Prostate gland (tissue), 2 donors: ENCODE measurements around the gene NCAM2. TPM values are rescaled to one million over a fixed set of nuclear protein-coding genes. Genes with fewer than 3 reads are reported as not detected.

Source experiments
- DNase-seq: peaks from one replicate; pipeline ENCODE4 v3.0.0-alpha.2; 2019; ENCODE audit warnings: low spot score
- H3K27ac ChIP-seq, 2 donors: fragments of 200-600 bp; sonication (generic); 2 replicates each; pipeline ENCODE4 v1.5.1; 2017 to 2019
- H3K27me3 ChIP-seq: fragments of 200-600 bp; sonication (generic); replicated peaks from 2 replicates; pipeline ENCODE4 v1.5.1; 2019; ENCODE audit not compliant: insufficient read depth
- H3K36me3 ChIP-seq, 2 donors: fragments of 200-600 bp; sonication (generic); 1 replicate in 1 of 2; 2 replicates in 1 of 2; pipeline versions ENCODE4 v1.5.1 to v1.8.1; 2017 to 2019
- H3K4me1 ChIP-seq: fragments of 200-600 bp; sonication (generic); replicated peaks from 2 replicates; pipeline ENCODE4 v1.5.1; 2019
- H3K4me3 ChIP-seq, 2 donors: fragments of 200-600 bp; sonication (generic); 2 replicates each; pipeline ENCODE4 v1.5.1; 2017 to 2019
- H3K9me3 ChIP-seq: fragments of 200-600 bp; sonication (generic); 2 replicates; pipeline ENCODE4 v1.5.1; 2017
- POLR2A ChIP-seq: fragments of 450-650 bp; IDR thresholded peaks from one replicate; pipeline ENCODE4 v1.6.1; 2016; ENCODE audit warnings: antibody characterized with exemption, mild to moderate bottlenecking
- POLR2AphosphoS5 ChIP-seq: sonication (generic); formaldehyde crosslinking; IDR thresholded peaks from one replicate; pipeline ENCODE4 v1.6.1; 2017; ENCODE audit warnings: antibody characterized with exemption
- WGBS: methylation state at CpG from one replicate; pipeline ENCODE4 v1.1.5; 2018; 5-methylcytosine and 5-hydroxymethylcytosine counted together
- intact Hi-C: fragments of 100-400 bp; cut with DNase I; formaldehyde crosslinking; loops from one replicate; pipeline ENCODE4 v1.14.2; 2022
- total RNA-seq, 2 donors: library from RNA; depleted of rRNA; stranded (reverse); fragments of >200 nt; gene quantifications; one replicate each; pipeline ENCODE4 v1.1.0, GENCODE V29; 2016
- TF ChIP-seq, protein P1 (sequence below), 4 experiments: fragments of 200-600 bp in 2 of 4; fragments of 450-650 bp in 2 of 4; sonication (generic) in 2 of 4; IDR thresholded peaks; 1 replicate in 3 of 4; 2 replicates in 1 of 4; pipeline ENCODE4 v1.5.1; 2016 to 2019; ENCODE audit warnings: antibody characterized with exemption in 4 of 4, mild to moderate bottlenecking in 2 of 4, moderate library complexity in 2 of 4

The NCAM2 gene
- total RNA-seq, 2 donors from 2014 or later = 1.1 to 21.9 TPM

DNA sequence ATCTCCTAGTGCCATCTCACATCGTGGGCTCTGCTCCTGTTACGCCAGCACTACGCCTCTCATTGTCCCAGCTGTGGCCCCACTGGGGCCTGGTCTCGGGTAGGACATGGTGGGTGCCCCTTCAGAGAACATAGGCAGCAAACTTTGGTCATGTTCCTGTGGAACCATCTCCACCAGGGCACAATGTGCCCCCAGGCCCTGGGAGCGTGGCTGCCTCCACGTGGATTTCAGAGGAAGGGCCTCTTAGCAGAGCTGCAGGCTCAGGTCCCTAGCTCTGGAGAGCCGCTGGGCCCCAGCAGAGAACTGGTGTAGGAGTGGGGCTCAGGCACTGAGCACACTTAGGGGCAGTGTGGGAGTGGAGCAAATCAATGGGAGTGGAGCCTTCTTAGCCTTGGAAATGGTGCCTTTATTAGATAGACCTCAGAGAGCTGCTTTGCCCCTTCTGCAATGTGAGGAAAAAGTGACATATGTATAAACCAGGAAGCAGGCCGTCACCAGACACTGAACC is 460.0 kb downstream of the NCAM2 start:
- no peak for DNase-seq
- no peaks in the 10 kb centered on the region for H3K36me3 ChIP-seq
- WGBS = 86% methylated on average over 8 of the region's 8 CpGs
- H3K4me3 ChIP-seq = no peak overlapping the region
- intact Hi-C loops = no loop called here
- H3K4me1 ChIP-seq = no peaks in the 10 kb centered on the region
- H3K27ac ChIP-seq = no peak overlapping the region
- H3K27me3 ChIP-seq = no peaks in the 10 kb centered on the region
- H3K9me3 ChIP-seq = no peaks in the 10 kb centered on the region
- TF ChIP-seq POLR2A (no peak), POLR2AphosphoS5 (no peak)
- TF ChIP-seq, protein P1, sequence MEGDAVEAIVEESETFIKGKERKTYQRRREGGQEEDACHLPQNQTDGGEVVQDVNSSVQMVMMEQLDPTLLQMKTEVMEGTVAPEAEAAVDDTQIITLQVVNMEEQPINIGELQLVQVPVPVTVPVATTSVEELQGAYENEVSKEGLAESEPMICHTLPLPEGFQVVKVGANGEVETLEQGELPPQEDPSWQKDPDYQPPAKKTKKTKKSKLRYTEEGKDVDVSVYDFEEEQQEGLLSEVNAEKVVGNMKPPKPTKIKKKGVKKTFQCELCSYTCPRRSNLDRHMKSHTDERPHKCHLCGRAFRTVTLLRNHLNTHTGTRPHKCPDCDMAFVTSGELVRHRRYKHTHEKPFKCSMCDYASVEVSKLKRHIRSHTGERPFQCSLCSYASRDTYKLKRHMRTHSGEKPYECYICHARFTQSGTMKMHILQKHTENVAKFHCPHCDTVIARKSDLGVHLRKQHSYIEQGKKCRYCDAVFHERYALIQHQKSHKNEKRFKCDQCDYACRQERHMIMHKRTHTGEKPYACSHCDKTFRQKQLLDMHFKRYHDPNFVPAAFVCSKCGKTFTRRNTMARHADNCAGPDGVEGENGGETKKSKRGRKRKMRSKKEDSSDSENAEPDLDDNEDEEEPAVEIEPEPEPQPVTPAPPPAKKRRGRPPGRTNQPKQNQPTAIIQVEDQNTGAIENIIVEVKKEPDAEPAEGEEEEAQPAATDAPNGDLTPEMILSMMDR (IDR thresholded peaks at IDR 0.05) = no peak

DNA sequence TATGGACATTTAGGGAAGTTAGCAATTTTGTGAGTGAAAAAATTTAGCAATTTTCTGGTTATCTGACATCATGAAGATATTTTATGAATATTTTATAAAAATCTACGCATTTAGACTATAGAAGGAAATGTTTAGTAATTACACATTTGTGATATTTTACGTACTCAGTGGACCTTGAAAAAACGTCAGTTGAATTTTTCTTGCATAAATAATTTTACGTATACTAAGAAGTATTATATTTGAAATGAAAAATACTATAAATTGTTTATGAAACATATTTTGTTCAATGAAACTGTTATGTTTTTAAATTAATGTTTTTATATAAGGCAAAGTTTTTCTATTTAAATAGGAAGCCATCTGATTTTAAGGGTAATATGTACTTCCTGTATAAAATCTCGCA is 462.8 kb downstream of the NCAM2 start:
- intact Hi-C loops = no loop called here
- no peak overlapping the region for H3K4me3 ChIP-seq
- no peak for DNase-seq
- no peak overlapping the region for H3K27ac ChIP-seq
- no peaks in the 10 kb centered on the region for H3K9me3 ChIP-seq
- H3K27me3 ChIP-seq = no peaks in the 10 kb centered on the region
- H3K36me3 ChIP-seq = no peaks in the 10 kb centered on the region
- H3K4me1 ChIP-seq = no peaks in the 10 kb centered on the region
- TF ChIP-seq, protein P1 (IDR thresholded peaks at IDR 0.05) = no peak
- TF ChIP-seq POLR2AphosphoS5 = no peak
- TF ChIP-seq POLR2A = no peak
- WGBS = 89% methylated on average over 5 of the region's 5 CpGs

DNA sequence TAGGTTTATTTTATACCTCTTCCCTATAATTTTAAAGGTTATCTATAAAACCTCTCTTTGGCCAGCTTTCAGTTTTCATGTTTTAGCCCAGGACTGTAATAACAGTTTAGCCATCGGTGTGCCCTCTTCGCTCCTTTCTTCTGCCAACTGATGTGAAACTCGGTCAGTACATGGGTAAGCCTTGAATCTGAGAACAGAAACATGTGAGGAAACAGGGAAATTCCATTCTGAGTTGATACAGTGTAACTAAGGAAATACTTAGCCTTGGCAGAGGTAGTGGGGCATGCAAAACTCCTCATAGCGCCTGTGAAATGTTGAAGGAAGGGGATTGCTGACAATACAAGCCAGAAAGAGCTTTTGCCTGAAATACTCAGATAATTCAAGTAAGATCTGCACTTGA is 465.2 kb downstream of the NCAM2 start:
- intact Hi-C loops = no loop called here
- Histone ChIP-seq H3K4me1 (no peaks in the 10 kb centered on the region), H3K27me3 (no peaks in the 10 kb centered on the region), H3K4me3 (no peak overlapping the region), H3K9me3 (no peaks in the 10 kb centered on the region), H3K27ac (no peak overlapping the region), H3K36me3 (no peaks in the 10 kb centered on the region)
- WGBS = 44% methylated on average over 4 of the region's 4 CpGs
- DNase-seq = no peak
- TF ChIP-seq POLR2AphosphoS5 = no peak
- no peak for TF ChIP-seq POLR2A
- TF ChIP-seq, protein P1 (IDR thresholded peaks at IDR 0.05) = no peak

DNA sequence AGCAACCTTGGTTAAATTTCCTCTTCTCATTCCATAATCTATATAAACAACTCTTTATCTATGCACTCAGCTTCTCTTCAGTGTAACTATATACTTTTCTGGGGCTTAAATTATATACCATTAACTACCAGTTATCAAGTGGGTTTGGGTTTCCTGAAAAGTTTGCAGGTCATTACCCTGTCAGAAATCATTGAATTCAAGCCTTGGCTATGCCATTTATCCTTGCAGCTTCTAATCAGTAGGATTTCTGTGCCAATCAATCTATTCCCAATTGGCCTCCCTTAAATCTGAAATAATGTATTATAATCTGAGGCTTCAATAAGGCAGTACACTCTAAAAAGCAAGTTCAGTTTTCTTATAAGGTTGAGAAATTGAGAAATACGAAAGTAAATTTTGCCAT is 466.5 kb downstream of the NCAM2 start:
- WGBS = 88% methylated on average over 1 of the region's 1 CpG

DNA sequence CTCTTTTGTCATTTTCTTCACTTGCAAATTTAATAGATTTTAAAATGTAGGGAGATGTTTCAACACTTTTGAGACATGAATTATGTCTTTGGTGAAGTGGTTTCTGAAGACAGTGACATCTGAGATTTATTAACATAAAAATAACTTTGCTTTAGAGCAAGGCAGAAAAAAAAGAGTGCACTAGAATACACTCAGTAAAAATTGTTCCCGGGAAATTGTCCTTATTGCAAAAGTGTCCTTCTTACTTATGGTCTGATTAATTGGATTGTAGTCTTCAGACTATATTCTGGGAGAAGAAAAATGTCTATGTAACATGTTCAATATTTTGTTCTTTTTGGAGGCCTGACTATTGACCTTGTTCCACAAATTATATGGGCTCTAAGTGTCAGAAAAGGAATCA is 468.5 kb downstream of the NCAM2 start:
- 82% methylated on average over 1 of the region's 1 CpG for WGBS
- no peaks in the 10 kb centered on the region for H3K9me3 ChIP-seq
- TF ChIP-seq POLR2AphosphoS5 = no peak
- TF ChIP-seq POLR2A = no peak
- TF ChIP-seq, protein P1 (IDR thresholded peaks at IDR 0.05) = no peak
- H3K4me1 ChIP-seq = no peaks in the 10 kb centered on the region
- DNase-seq = no peak
- H3K27me3 ChIP-seq = no peaks in the 10 kb centered on the region
- intact Hi-C loops = no loop called here
- no peaks in the 10 kb centered on the region for H3K36me3 ChIP-seq
- H3K27ac ChIP-seq = no peak overlapping the region
- no peak overlapping the region for H3K4me3 ChIP-seq

More for the DNA sequence above, 466.5 kb downstream of the NCAM2 start:
- intact Hi-C loops = no loop called here
- H3K27me3 ChIP-seq = no peaks in the 10 kb centered on the region
- no peak overlapping the region for H3K4me3 ChIP-seq
- TF ChIP-seq, protein P1 (IDR thresholded peaks at IDR 0.05) = no peak
- TF ChIP-seq POLR2AphosphoS5 = no peak
- no peaks in the 10 kb centered on the region for H3K4me1 ChIP-seq
- H3K27ac ChIP-seq = no peak overlapping the region
- no peaks in the 10 kb centered on the region for H3K36me3 ChIP-seq
- no peaks in the 10 kb centered on the region for H3K9me3 ChIP-seq
- DNase-seq = no peak
